Measurements from ENCODE around the gene CAMTA1.
"Not testable (repeated sequence)": the region's sequence is repeated elsewhere in the genome, so short reads cannot be mapped to it uniquely, and the experiment has no call there.

CAMTA1 gene

GRCh38 chr1:7594002-7594713 lies 808.9 kb downstream of the CAMTA1 start:
- POLR2A ChIA-PET: interaction anchor here (0.6 kb wide), 1 partner anchor 590 kb away, joined by 3 read pairs; no protein-coding TSS in a partner anchor
- DNase-seq (ENCODE audit: extremely low spot score): no peak
- CTCF ChIA-PET: no interaction called here
- TF ChIP-seq HDGF (IDR thresholded peaks at IDR 0.05; ENCODE audit: borderline replicate concordance) (no peak), L3MBTL2 (conservative IDR thresholded peaks at IDR 0.05) (no peak), ZNF384 (IDR thresholded peaks at IDR 0.05) (no peak), SP1 (IDR thresholded peaks at IDR 0.05) (no peak), ELF4 (IDR thresholded peaks at IDR 0.05) (no peak), PKNOX1 (IDR thresholded peaks at IDR 0.05) (peak; percentile 48; the same call in 1 of the 2 replicates)

- POLR2A ChIA-PET: no interaction called here
These were observed 809.6 kb downstream of the CAMTA1 start for GRCh38 chr1:7594714-7595295.

DNA sequence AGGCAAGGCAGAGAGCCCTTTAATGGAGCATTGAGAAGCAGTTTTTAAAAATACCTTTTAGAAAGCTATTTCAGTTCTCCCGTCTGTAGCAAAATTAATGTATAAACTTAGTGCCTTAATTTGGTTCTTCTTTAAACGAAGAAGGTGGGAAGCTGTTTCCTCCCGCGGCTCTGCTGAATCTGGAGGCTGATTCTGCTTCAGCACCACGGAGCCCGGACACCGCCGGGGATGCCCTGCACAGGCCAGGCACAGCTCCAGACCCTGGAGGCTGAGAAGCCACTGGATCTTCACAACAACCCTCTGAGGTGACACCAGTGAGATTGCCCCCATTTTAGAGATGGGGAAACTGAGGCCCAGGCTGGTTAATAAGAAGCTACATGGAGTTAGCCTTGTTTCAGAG lies 810.1 kb downstream of the CAMTA1 start:
- ChIA-PET POLR2A (no interaction called here), CTCF (interaction anchor here (1.1 kb wide), 1 partner anchor 14 kb away, joined by 3 read pairs; no protein-coding TSS in a partner anchor)
- TF ChIP-seq ZNF384 (IDR thresholded peaks at IDR 0.05): no peak
- TF ChIP-seq L3MBTL2 (conservative IDR thresholded peaks at IDR 0.05): no peak
- TF ChIP-seq FOXK2 (IDR thresholded peaks at IDR 0.05): no peak
- TF ChIP-seq BHLHE40 (IDR thresholded peaks at IDR 0.05; ENCODE audit: borderline replicate concordance): no peak
- no peak for TF ChIP-seq FOXM1 (IDR thresholded peaks at IDR 0.05; ENCODE audit: borderline replicate concordance)
- no peak for TF ChIP-seq LEF1 (IDR thresholded peaks at IDR 0.05; ENCODE audit: borderline replicate concordance)
- TF ChIP-seq TARDBP (IDR thresholded peaks at IDR 0.05): no peak
- TF ChIP-seq HDGF (IDR thresholded peaks at IDR 0.05; ENCODE audit: borderline replicate concordance): no peak
- TF ChIP-seq ARNT (IDR thresholded peaks at IDR 0.05): no peak
- no peak for TF ChIP-seq NFRKB (IDR thresholded peaks at IDR 0.05)
- no peak for TF ChIP-seq ELF4 (IDR thresholded peaks at IDR 0.05)
- TF ChIP-seq CTBP1 (IDR thresholded peaks at IDR 0.05; ENCODE audit: borderline replicate concordance): no peak
- TF ChIP-seq SP1 (IDR thresholded peaks at IDR 0.05): no peak
- TF ChIP-seq SUZ12 (IDR thresholded peaks at IDR 0.05): no peak
- TF ChIP-seq PKNOX1 (IDR thresholded peaks at IDR 0.05): no peak
- TF ChIP-seq FOXA1 (IDR thresholded peaks at IDR 0.05): no peak
- no peak for DNase-seq (ENCODE audit: extremely low spot score)

More at GRCh38 chr1:7594714-7595295, 809.6 kb downstream of the CAMTA1 start:
- CTCF ChIA-PET: interaction anchor here (1.1 kb wide), 1 partner anchor 13 kb away, joined by 3 read pairs; no protein-coding TSS in a partner anchor
- no peak for DNase-seq (ENCODE audit: extremely low spot score)
- no peak for TF ChIP-seq SP1 (IDR thresholded peaks at IDR 0.05)
- TF ChIP-seq NFRKB (IDR thresholded peaks at IDR 0.05): no peak
- no peak for TF ChIP-seq PKNOX1 (IDR thresholded peaks at IDR 0.05)
- no peak for TF ChIP-seq ELF4 (IDR thresholded peaks at IDR 0.05)
- TF ChIP-seq FOXA1 (IDR thresholded peaks at IDR 0.05): no peak

DNA sequence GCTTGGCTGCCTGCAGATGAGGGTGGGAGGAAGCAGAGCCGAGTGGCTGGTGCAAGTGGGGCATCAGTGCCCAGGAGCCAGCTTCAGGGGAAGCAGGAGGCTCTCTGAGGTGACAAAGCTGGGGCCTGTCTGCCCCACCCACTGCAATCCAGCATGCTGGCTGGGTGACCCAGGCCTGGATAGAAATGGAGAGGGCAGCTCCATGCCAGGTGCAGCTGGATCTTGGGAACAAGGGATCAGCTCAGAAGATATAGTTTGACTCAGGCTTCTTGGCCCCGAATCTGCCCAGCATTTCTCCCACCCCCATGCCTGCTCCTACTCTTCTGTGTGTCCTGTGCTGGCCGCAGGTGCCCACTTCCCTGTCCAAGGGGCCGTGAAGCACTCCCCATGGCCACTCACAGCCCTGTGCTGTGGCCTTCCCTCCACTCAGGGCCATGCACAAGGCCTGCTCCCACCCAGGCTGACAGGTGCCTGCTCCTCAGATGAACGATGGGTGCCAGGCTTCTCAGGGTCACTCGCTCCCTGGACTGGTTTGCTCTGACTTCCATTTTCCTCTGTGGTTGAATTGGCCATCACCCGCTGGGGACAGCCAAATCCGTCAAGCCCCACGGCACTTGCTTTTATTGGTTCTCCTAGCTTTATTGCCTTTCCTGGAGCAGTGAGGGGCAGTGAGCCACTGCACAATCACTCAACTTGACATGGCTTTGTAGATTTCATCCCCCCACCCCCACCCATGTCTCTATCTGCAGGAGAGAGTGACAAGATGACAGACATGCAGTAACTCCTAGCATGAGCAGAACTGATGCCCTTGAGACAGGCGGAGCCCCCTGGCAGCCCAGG lies 811.1 kb downstream of the CAMTA1 start:
- TF ChIP-seq CTBP1 (IDR thresholded peaks at IDR 0.05; ENCODE audit: borderline replicate concordance) (no peak), FOXA1 (IDR thresholded peaks at IDR 0.05) (no peak), NFRKB (IDR thresholded peaks at IDR 0.05) (no peak), SUZ12 (IDR thresholded peaks at IDR 0.05) (no peak), TARDBP (IDR thresholded peaks at IDR 0.05) (no peak), HDGF (IDR thresholded peaks at IDR 0.05; ENCODE audit: borderline replicate concordance) (no peak), ZNF384 (IDR thresholded peaks at IDR 0.05) (no peak), SP1 (IDR thresholded peaks at IDR 0.05) (no peak), LEF1 (IDR thresholded peaks at IDR 0.05; ENCODE audit: borderline replicate concordance) (no peak), ELF4 (IDR thresholded peaks at IDR 0.05) (no peak), FOXM1 (IDR thresholded peaks at IDR 0.05; ENCODE audit: borderline replicate concordance) (no peak), FOXK2 (IDR thresholded peaks at IDR 0.05) (no peak), L3MBTL2 (conservative IDR thresholded peaks at IDR 0.05) (no peak), ARNT (IDR thresholded peaks at IDR 0.05) (no peak), BHLHE40 (IDR thresholded peaks at IDR 0.05; ENCODE audit: borderline replicate concordance) (no peak)
- CTCF ChIA-PET: no interaction called here
- DNase-seq (ENCODE audit: extremely low spot score): no peak
- POLR2A ChIA-PET: no interaction called here

- DNase-seq (ENCODE audit: extremely low spot score); CTCF ChIA-PET; POLR2A ChIA-PET: not testable (repeated sequence)
These were observed 812.8 kb downstream of the CAMTA1 start for GRCh38 chr1:7598058-7598457.

DNA sequence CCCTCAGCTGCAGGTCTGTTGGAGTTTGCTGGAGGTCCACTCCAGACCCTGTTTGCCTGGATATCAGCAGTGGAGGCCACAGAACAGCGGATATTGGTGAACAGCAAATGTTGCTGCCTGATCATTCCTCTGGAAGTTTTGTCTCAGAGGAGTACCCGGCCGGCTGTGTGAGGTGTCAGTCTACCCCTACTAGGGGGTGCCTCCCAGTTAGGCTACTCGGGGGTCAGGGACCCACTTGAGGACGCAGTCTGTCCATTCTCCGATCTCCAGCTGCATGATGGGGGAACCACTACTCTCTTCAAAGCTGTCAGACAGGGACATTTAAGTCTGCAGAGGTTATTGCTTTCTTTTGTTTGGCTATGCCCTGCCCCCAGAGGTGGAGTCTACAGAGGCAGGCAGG lies 819.7 kb downstream of the CAMTA1 start:
- POLR2A ChIA-PET; DNase-seq (ENCODE audit: extremely low spot score); CTCF ChIA-PET: not testable (repeated sequence)
